IPS DF 19.7 (cell line): ENCODE results near the gene CIRBP.

ENCODE experiments used
- DNase-seq: peaks from one replicate; pipeline ENCODE4 v3.0.0-alpha.2; 2013; ENCODE audit warnings: low read depth, low spot score

The CIRBP gene

GRCh38 chr19:1269065-1269477 is at the start of gene CIRBP:
Gene CIRBP (plus strand): TSS chr19:1269332. CDS start chr19:1270934, 1,602 bp downstream.
- no peak for DNase-seq

- DNase-seq: no peak
Observed at GRCh38 chr19:1219786-1220476, 49.2 kb upstream of the CIRBP start.

GRCh38 chr19:1220477-1220930 is 48.6 kb upstream of the CIRBP start:
- no peak for DNase-seq

GRCh38 chr19:1220976-1221903 is 47.9 kb upstream of the CIRBP start:
- no peak for DNase-seq

GRCh38 chr19:1221904-1222255 is 47.3 kb upstream of the CIRBP start:
- no peak for DNase-seq

GRCh38 chr19:1222394-1222793 is 46.7 kb upstream of the CIRBP start:
- DNase-seq: no peak

- no peak for DNase-seq
Observed at GRCh38 chr19:1223018-1223855, 45.9 kb upstream of the CIRBP start.

- no peak for DNase-seq
Observed at GRCh38 chr19:1224047-1224825, 44.9 kb upstream of the CIRBP start.

GRCh38 chr19:1224847-1225246 is 44.3 kb upstream of the CIRBP start:
- no peak for DNase-seq

GRCh38 chr19:1225440-1226226 is 43.5 kb upstream of the CIRBP start:
- no peak for DNase-seq

GRCh38 chr19:1226227-1226518 is 43.0 kb upstream of the CIRBP start:
- no peak for DNase-seq

GRCh38 chr19:1226522-1227303 is 42.4 kb upstream of the CIRBP start:
- DNase-seq: no peak

- no peak for DNase-seq
Observed at GRCh38 chr19:1227304-1228054, 41.7 kb upstream of the CIRBP start.

GRCh38 chr19:1228161-1228957 is 40.8 kb upstream of the CIRBP start:
- no peak for DNase-seq

- no peak for DNase-seq
Observed at GRCh38 chr19:1229056-1229923, 39.8 kb upstream of the CIRBP start.

GRCh38 chr19:1229924-1230782 is 39.0 kb upstream of the CIRBP start:
- DNase-seq: no peak
